Activated CD4-positive, alpha-beta T cell treated with anti-CD3 and anti-CD28 coated beads, Interleukin-2, amount 50 U/mL, for 16 hours (primary cell): ENCODE measurements around the gene SYNRG.
"Not testable (repeated sequence)": the region's sequence is repeated elsewhere in the genome, so short reads cannot be mapped to it uniquely, and the experiment has no call there.

Source experiments
- DNase-seq: peaks from one replicate; pipeline ENCODE4 v3.0.0-alpha.2; 2020

The SYNRG gene

DNA sequence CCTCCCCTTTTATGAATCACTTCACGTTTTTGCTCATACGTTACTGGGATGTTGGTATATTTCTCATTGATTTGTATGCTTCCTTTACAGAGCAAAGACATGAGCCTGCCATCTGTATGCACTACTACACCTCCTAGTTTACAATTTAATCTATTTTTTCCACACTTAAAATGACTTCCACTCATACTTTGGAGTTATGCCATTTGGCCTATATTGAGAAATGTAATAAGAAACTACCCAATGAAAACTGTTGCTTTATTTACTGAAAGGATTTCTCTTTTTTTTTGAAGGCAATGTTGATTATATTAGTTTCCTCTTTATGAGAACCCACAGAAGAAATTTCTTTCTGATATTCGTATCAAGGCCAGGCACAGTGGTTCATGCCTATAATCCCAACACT is 76.5 kb downstream of the SYNRG start:
- no peak for DNase-seq

- DNase-seq, result no peak
Measured at GRCh38 chr17:37530420-37530819, 78.8 kb downstream of the SYNRG start.

DNA sequence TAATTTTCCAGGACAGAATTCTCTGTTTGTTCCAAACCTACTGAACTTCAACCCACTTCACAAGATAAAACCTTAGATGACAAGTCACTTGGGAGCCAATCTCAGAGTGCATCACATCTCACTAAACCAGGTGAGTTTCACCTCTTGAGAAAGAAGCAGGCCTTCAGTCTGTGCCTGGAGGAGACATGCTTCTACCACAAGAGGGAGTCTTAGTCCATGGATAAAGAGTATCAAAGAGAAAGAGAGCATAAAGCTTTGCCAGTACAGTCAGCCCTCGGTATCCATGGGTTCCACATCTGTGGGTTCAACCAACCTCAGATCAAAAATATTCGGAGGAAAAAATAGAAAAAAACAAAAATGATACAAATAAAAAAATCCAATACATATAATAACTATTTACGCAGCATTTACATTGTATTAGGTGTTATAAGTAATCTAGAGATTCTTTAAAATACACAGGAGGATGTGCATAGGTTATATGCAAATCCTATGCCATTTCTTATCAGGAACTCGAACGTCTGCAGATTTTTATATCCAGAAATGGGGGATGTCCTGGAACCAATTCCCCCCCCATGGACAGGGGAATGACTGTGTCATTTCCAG is 81.9 kb downstream of the SYNRG start:
- DNase-seq, result peak; percentile 46

DNA sequence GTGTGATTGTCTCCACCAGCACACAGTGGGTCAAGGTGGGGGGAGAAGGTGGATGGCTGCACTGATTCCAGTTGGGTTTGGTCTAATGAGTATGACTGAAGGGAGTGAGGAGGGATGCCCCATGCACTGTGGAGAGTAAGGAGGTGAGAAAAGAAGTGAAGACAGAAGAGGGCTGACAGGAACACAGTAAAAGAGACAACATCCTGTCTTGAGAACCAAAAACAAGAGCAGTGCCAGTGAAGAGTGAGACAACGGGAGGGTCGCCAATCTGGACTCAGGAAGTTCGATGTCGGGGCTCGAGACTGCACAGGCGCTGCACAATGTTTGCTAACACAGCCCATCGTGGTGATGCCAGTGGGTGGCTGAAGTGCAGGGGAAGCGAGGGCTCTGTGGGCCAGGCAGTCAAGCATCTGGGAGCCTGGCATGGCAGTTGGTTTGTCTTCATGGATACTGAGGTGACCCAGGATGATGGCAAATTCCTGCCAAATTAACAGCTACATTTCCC is 85.5 kb downstream of the SYNRG start:
- DNase-seq, result no peak

- no peak for DNase-seq
Measured at GRCh38 chr17:37521821-37522220, 87.4 kb downstream of the SYNRG start.

GRCh38 chr17:37520174-37520573 is 89.0 kb downstream of the SYNRG start:
- no peak for DNase-seq

DNA sequence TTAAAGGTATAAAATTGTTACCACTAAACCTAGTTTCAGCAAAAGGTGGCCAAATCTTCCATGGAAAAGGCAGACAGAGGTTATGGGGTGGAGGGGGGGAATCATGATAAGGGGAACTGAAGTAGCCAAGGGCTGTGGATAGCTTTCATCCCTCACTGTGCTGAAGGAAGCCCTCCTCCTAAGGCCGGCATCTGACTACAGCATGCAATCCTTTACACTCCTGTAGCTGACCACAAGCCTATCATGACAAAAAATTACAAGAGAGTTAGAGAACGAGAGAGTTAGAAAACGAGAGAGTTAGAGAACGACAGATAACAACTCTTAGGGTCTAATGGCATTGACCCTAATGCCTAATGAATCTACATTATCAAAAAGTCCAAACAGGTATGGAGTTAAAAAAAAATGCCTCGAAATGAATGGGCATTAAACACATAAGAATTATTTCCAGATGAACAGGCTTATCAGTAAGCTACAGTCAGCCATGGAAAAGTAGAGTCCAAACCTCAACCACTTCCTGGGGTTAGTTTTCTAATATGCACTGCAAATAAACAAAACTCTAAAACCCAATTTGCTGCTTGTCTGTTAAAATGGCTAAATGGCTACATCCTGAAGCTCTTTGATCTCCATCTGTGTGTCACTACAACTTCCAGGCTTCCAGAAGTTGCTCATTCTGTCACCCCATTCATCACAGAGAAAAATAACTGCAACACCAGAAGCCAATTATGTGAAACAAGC is 89.8 kb downstream of the SYNRG start:
- DNase-seq, result no peak

GRCh38 chr17:37518826-37519225 is 90.4 kb downstream of the SYNRG start:
- DNase-seq, result no peak

GRCh38 chr17:37517881-37518280 is 91.3 kb downstream of the SYNRG start:
- no peak for DNase-seq

DNA sequence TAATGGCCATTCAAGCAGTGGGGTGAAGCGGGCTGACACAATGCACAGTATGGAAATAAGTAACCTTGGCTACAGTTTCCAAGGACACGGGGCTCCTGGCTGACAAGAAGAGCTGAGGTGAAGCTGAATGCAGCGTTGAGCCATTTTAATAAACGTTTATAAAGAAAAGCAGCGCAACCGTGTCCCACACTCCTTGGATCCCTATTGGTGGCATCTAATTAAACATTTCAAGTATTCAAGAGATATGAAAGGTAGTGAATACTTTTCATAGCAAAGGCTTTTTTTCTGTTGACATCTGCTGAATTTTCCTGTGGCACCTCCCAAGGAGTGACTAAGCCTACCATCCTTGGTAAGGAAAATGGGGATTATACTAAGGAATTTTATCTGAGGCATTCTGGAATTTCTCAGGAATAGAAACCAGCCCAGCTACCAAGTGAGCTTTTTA is 93.1 kb downstream of the SYNRG start:
- DNase-seq, result no peak

GRCh38 chr17:37513711-37514110 is 95.5 kb downstream of the SYNRG start:
- DNase-seq, result no peak

DNA sequence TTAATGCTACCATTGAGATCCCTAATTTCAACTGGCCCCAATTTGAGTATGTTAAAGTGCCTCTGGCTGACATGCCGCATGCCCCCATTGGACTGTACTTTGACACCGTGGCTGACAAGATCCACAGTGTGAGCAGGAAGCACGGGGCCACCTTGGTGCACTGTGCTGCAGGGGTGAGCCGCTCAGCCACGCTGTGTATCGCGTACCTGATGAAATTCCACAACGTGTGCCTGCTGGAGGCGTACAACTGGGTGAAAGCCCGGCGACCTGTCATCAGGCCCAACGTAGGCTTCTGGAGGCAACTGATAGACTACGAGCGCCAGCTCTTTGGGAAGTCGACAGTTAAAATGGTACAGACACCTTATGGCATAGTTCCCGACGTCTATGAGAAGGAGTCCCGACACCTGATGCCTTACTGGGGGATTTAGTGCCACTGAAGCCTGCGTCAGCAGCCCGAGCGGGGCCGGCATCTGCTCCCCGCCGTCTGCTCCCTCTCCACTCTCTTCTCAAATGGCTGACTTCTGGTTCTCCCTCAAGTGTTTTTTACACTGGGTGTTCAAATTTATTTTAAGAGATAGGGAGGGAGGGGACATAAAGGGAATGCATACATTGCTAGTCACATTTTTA is 96.7 kb downstream of the SYNRG start:
- no peak for DNase-seq

- not testable (repeated sequence) for DNase-seq
Measured at GRCh38 chr17:37511642-37512041, 97.6 kb downstream of the SYNRG start.

DNA sequence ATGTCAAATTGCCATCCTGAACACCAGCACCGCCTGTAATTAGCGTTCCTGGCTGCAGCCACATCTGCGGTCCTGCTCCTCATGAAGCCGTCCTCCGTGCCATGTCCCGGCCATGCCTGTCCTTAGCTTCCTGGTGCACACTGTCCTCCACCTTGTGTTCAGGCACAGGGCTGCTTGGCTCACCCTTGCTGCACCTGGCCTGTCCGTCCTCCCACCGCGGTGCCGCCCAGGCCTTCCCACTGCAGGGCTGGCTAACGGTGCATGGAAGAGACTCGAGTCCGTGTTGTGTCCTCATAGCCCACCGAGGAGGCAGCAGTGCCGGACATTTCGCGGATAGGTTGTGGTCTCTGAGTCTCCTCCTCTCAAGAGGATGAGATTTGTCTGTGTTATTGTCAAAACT is 99.2 kb downstream of the SYNRG start:
- no peak for DNase-seq

DNA sequence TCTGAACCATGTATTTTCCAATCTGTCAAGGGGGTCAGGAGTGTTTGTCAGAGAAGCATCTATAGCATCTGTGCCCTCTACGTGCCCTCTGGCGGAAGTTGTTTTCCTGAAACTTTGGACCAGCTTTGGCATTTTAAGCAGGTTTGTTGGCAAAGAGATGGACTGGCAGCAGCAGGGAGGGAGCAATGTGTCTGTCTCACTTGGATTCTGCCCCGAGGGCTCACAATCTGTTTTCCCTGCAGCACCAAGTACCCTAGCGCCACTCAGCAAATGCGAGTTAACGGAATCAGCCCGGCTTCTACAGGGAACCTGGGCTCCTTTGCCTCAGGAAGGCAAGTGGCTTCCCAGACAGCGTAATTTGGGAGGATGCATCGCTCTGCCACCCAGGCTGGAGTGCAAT is 102.1 kb downstream of the SYNRG start:
- DNase-seq, result no peak

- peak; percentile 25 for DNase-seq
Measured at GRCh38 chr17:37506678-37507077, 102.5 kb downstream of the SYNRG start.

DNA sequence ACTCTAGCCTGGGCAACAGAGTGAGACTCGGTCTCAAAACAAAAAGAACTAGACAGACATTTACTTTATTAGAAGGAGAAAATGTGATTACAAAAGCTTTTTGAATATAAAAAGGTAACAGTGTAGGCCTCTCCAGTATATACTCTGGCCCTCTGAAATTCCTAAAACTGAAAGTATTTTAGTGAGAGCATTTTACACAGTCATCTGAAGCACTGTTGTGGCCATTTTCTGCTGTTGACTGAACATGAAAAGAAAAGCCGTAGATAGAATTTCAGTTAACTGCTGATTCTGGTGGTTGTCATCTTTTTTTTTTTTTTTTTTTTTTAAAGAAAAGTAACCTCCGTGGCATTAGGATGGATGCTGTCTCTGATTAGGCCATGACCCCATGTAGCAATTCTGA is 103.9 kb downstream of the SYNRG start:
- DNase-seq, result peak; percentile 20

- DNase-seq, result no peak
Measured at GRCh38 chr17:37503148-37503547, 106.1 kb downstream of the SYNRG start.

DNA sequence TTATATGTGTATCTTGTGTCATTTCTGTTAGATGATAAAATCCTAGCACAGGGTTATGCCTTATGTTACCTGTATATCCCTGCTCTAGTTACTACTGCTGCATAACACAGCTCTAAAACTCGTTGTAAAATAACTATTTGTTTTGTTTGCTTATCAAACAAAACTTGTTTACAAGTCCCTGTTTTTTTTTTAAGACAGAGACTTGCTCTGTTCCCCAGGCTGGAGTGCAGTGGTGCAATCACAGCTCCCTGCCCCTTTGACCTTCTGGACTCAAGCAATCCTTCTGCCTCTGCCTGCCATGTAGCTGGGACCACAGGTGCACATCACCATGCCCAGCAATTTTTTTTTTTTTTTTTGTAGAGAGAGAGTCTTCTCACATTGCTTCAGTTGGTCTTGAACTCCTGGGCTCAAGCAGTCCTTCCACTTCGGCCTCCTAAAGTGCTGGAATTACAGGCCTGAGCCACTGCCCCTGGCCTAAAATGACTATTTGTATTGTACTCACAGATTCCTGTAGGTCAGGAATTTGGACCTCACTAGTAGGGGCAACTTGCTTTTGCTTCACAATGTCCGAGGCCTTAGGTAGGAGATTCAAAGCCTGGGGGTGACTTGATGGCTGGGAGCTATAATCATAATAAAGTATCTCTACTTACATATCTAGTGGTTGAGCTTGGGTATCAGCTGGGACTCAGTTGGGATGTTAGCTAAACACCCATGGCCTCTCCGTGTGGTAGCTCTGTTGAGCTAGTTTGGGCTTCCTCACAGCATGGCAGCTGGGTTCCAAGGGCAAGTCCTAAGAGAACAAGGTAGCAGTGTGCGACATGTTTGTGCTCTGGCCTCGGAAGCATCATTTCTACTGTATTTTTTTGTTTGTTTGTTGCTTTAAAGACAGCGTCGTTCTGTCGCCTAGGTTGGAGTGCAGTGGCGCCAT is 106.9 kb downstream of the SYNRG start:
- DNase-seq, result no peak

GRCh38 chr17:37500378-37500777 is 108.8 kb downstream of the SYNRG start:
- no peak for DNase-seq

DNA sequence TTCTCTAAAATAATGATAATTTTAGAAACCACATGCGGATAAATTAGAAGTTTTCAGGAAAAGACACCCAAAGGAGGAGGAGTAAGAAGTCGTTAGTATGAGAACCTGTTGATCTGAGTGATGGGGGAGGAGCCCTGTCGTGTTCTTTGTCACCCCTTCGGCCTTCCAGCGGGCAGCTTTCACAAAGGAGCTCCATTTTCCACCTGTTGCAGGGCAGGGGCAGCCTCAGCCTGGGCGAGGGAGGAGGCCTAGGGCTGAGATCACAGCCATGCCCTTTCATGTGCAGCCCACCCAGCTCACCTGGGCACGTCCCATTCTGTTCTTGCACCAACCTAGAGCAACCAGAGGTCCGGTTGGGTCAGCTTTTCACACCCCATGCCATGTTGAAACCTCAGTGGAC is 114.2 kb downstream of the SYNRG start:
- DNase-seq, result no peak

GRCh38 chr17:37494401-37494831 is 114.8 kb downstream of the SYNRG start:
- DNase-seq, result no peak
